ENCODE measurements around the gene PODXL2. TPM values are rescaled to one million over a fixed set of nuclear protein-coding genes. Genes with fewer than 3 reads are reported as not detected.

The PODXL2 gene
- total RNA-seq, 4 donors from 2014 or later, result 1.5 to 3.2 (median 2.0) TPM

GRCh38 chr3:127671523-127672428, 42.8 kb downstream of the PODXL2 start:
- H3K27ac ChIP-seq, result peak overlapping the region; percentile 85 to 98 (median 90)
- DNase-seq, result no peak
- intact Hi-C loops (cut with DNase I; ENCODE audit: low total_unique reads) (loop anchor here (1.0 to 5.0 kb wide), 3 partner anchors 17 to 381 kb away; partner anchors contain the start of genes MGLL and SEC61A1), in situ Hi-C loops (cut with MboI; ENCODE audit: low sequenced_read_pairs in 4 of 4) (loop anchor here in 2 of 4 donors (25.0 kb wide), 2 partner anchors 166 to 291 kb away; no protein-coding TSS in a partner anchor)
- no peak for TF ChIP-seq POLR2A (IDR thresholded peaks at IDR 0.05)
- ATAC-seq, result peak; percentile 24 to 45
- peaks cover 11 to 19% of the 10 kb centered on the region in 2 donors for H3K4me1 ChIP-seq
- peaks cover 0 to 20% of the 10 kb centered on the region in 2 donors for H3K36me3 ChIP-seq
- H3K9me3 ChIP-seq, result no peaks in the 10 kb centered on the region
- no peaks in the 10 kb centered on the region for H3K27me3 ChIP-seq
- peak overlapping the region; percentile 63 to 91 (median 80) for H3K4me3 ChIP-seq

GRCh38 chr3:127672429-127673190, 43.6 kb downstream of the PODXL2 start, which contains the start of gene ABTB1:
TSS of gene ABTB1 (plus strand) at chr3:127672952. CDS start at chr3:127673026, 74 bp downstream.
- in situ Hi-C loops (cut with MboI; ENCODE audit: low sequenced_read_pairs in 4 of 4), result loop anchor here in 2 of 4 donors (25.0 kb wide), 2 partner anchors 165 to 290 kb away; no protein-coding TSS in a partner anchor
- peak; percentile 84 to 87 for ATAC-seq
- peak; percentile 75 to 81 for DNase-seq
- H3K36me3 ChIP-seq, result peaks cover 0 to 29% of the 10 kb centered on the region in 2 donors
- H3K4me1 ChIP-seq, result peaks cover 11 to 19% of the 10 kb centered on the region in 2 donors
- TF ChIP-seq CTCF (IDR thresholded peaks at IDR 0.05 in 4 of 5, conservative IDR thresholded peaks at IDR 0.05 in 1 of 5), result no peak
- TF ChIP-seq POLR2A (IDR thresholded peaks at IDR 0.05), result peak; percentile 91 to 93
- H3K4me3 ChIP-seq, result peak within 1 kb of the TSS; percentile 63 to 91 (median 80)
- no peaks in the 10 kb centered on the region for H3K27me3 ChIP-seq
- intact Hi-C loops (cut with DNase I; ENCODE audit: low total_unique reads), result loop anchor here (1.0 to 5.0 kb wide), 3 partner anchors 16 to 380 kb away; partner anchors contain the start of genes MGLL and SEC61A1
- H3K27ac ChIP-seq, result peak within 1 kb of the TSS; percentile 85 to 98 (median 90)
- H3K9me3 ChIP-seq, result no peaks in the 10 kb centered on the region

GRCh38 chr3:127673191-127674100, 44.5 kb downstream of the PODXL2 start:
- peak overlapping the region; percentile 85 to 98 (median 90) for H3K27ac ChIP-seq
- peak; percentile 31 to 67 for ATAC-seq
- H3K4me3 ChIP-seq, result peak overlapping the region; percentile 63 to 91 (median 80)
- TF ChIP-seq POLR2A (IDR thresholded peaks at IDR 0.05) (no peak), CTCF (IDR thresholded peaks at IDR 0.05 in 4 of 5, conservative IDR thresholded peaks at IDR 0.05 in 1 of 5) (peak in 1 of 5 experiments; percentile 12)
- intact Hi-C loops (cut with DNase I; ENCODE audit: low total_unique reads) (loop anchor here (5.0 kb wide), 2 partner anchors 149 to 379 kb away; partner anchors contain the start of genes MGLL and SEC61A1), in situ Hi-C loops (cut with MboI; ENCODE audit: low sequenced_read_pairs in 4 of 4) (loop anchor here in 2 of 4 donors (25.0 kb wide), 2 partner anchors 164 to 289 kb away; no protein-coding TSS in a partner anchor)
- DNase-seq, result no peak
- peaks cover 0 to 37% of the 10 kb centered on the region in 2 donors for H3K36me3 ChIP-seq
- H3K4me1 ChIP-seq, result peaks cover 16 to 20% of the 10 kb centered on the region in 2 donors
- H3K9me3 ChIP-seq, result no peaks in the 10 kb centered on the region
- no peaks in the 10 kb centered on the region for H3K27me3 ChIP-seq

- DNase-seq, result no peak
- H3K4me1 ChIP-seq, result peaks cover 23 to 28% of the 10 kb centered on the region in 2 donors
- H3K36me3 ChIP-seq, result peaks cover 0 to 45% of the 10 kb centered on the region in 2 donors
Observed at GRCh38 chr3:127674101-127674721, 45.2 kb downstream of the PODXL2 start.

More at GRCh38 chr3:127674101-127674721, 45.2 kb downstream of the PODXL2 start:
- intact Hi-C loops (cut with DNase I; ENCODE audit: low total_unique reads), result loop anchor here (5.0 kb wide), 2 partner anchors 148 to 378 kb away; partner anchors contain the start of genes MGLL and SEC61A1
- Histone ChIP-seq H3K9me3 (no peaks in the 10 kb centered on the region), H3K27ac (peak overlapping the region in 3 of 4 donors; percentile 86 to 98 (median 95)), H3K27me3 (no peaks in the 10 kb centered on the region), H3K4me3 (peak overlapping the region; percentile 63 to 91 (median 80))
- no peak for TF ChIP-seq POLR2A (IDR thresholded peaks at IDR 0.05)
- in situ Hi-C loops (cut with MboI; ENCODE audit: low sequenced_read_pairs in 4 of 4), result loop anchor here in 2 of 4 donors (25.0 kb wide), 2 partner anchors 163 to 288 kb away; no protein-coding TSS in a partner anchor
- ATAC-seq, result no peak

Measured in gastrocnemius medialis (tissue), 4 donors.